HG02678 (cell line): ENCODE results near the gene SCP2.

ENCODE experiments used
- ATAC-seq: cut with Tn5 transposase; IDR thresholded peaks from one replicate; pipeline ENCODE4 v1.9.1; 2021; ENCODE audit warnings: mild to moderate bottlenecking, moderate library complexity; ENCODE audit not compliant: unreplicated experiment

Gene SCP2

DNA sequence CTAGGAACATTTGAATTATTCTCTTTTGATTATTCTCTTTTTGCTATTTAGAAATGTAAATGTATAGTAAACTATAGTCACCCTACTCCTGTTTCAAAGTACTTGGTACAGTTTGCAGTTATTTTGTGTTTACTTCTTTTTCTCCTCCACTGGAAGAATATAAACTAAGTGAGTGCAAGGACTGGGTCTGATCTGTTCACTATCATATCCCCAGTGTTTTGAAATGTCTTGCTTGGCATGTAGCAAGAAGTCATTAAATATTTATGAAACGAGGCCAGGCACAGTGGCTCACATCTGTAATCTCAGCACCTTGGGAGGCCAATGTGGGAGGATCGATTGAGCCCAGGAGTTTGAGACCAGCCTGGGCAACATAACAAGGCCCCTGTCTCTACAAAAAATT is 99.2 kb downstream of the SCP2 start:
- no peak for ATAC-seq

- no peak for ATAC-seq
Observed at GRCh38 chr1:53031732-53032131, 104.7 kb downstream of the SCP2 start.

DNA sequence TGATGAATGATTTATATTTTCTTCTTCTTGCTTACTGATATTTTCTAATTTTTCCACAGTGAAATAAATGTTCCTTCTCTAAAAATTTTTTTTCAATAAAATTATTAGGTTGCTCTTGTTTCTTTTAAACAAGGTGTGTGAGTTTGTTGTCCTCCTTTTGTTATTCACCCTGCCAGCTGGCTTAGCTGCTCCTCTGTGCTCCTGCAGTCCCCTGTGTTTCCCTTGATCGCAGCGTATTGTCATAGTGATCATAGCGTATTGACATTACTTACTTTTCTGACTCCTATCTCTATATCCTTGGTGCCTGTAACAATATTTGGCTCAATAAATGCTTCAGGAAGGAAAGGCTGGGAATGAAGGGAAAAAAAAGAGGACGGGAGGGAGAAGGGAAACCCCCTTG is 110.1 kb downstream of the SCP2 start:
- ATAC-seq = no peak

DNA sequence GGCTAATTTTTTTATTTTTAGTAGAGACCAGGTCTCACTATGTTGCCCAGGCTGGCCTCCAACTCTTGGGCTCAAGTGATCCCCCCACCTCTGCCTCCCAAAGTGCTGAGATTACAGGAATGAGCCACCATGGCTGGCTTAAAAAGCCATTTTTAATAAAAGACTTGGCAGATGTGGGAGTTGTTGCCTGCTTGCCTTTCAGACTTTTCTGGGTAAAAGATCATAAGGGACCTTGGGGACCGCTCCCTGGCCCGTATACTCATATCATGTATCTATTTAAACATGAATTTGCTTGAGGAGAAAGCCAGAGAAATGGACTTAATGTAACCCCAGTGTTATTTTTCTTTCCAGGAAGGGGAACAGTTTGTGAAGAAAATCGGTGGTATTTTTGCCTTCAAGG is 111.5 kb downstream of the SCP2 start:
- no peak for ATAC-seq

- ATAC-seq = no peak
Observed at GRCh38 chr1:53043271-53043670, 116.2 kb downstream of the SCP2 start.

DNA sequence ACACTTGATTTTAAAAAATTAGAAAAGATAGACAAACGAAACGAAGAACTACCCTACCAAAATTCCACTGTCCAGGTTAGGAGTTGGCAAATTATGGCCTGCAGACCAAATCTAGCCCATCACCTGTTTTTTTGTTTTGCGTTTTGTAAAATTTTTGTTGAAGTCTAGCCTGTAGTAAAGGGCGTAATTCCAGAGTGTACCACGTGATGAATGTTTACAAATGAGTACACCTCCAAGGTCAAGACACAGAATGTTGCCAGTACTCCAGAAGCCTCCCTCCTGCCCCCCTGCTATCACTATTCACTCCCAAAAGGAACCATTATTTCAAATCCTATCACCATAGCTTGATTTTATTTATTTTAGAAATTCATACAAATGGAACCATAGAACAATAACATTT is 117.8 kb downstream of the SCP2 start:
- no peak for ATAC-seq

DNA sequence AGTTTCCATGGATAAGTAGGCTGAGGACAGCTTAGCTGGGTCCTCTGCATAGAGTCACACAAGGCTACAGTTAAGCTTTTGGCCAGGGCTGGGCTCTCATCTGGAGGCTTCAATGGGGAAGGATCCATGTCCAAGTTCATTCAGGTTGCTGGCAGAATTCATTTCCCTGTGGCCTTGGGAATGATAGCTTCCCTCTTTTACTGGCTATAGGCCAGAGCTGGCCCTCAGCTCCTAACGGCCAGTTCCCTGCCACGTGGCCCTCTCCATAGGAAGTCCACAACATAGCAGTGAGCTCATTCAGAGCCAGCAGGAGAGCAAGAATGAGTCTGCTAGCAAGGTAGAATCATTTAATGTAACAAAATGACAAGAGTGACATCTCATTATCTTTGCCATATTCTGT is 119.9 kb downstream of the SCP2 start:
- ATAC-seq = no peak

- no peak for ATAC-seq
Observed at GRCh38 chr1:53047737-53048736, 121.0 kb downstream of the SCP2 start.

DNA sequence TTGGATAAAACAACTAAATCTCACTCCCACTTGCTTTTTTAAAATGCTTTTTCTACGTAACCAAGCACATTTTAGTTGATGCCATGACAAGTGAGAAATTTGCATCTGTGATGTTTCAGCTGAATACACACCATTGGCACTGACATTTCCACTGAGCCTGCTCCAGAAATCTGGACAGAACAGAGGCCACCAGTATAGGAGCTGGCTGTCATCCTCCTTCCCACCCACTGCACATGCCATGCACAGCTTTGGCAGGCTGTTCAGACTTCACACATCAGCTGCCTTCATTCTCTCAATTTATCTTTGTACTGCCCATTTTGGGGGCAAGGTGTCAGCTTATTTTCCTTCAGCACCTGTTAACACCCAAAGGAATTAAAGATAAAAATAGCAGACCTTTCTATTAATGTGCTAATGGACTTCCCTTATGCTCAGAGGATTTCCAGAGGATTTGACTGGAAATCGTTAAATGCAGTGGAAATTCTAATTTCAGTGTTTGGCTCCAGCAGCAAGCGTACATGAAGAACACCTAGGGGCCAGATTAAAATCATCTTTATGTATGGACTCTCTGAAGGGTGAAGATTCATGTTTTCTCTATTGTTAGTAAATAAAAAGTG is 122.0 kb downstream of the SCP2 start:
- ATAC-seq = no peak

GRCh38 chr1:53049574-53049967 is 122.5 kb downstream of the SCP2 start:
- no peak for ATAC-seq

- no peak for ATAC-seq
Observed at GRCh38 chr1:53050310-53050709, 123.2 kb downstream of the SCP2 start.

DNA sequence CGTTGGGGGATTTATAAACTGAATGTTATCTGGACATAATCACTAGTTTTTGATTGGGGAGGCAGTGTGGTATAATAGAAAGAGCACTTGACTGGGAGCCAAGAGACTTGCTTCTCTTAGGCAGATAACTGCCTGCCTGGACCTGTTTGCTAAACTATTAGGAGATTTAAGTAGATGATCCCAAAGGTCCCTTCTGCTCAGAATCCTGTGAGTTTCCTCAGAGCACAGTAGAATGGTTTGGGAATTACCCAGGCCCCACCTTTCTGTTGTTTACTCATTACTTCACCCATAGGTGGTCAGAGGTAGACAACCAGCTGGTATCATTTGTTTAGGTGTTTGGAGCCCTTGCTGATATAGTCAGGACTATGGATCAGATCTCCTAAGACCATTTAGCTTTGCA is 124.6 kb downstream of the SCP2 start:
- ATAC-seq = no peak

DNA sequence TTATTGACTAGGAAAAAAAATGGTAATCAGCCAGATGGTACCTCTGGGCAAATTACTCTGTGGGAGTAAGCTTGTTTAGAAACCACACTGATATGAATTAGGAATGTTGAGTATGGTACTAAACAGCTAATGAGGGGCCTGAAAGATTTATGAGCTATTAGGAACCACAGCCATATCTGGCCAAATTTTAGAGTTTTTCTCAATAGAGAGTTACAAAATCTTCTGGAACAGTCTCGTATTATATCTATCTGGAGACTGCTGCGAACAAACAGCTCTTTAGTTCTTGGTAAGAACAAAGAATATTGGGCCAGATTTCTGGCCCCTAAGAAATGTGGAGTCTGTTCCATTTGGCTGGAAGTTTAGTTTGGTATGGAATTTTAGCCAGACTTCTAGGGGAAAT is 130.1 kb downstream of the SCP2 start:
- ATAC-seq = no peak

DNA sequence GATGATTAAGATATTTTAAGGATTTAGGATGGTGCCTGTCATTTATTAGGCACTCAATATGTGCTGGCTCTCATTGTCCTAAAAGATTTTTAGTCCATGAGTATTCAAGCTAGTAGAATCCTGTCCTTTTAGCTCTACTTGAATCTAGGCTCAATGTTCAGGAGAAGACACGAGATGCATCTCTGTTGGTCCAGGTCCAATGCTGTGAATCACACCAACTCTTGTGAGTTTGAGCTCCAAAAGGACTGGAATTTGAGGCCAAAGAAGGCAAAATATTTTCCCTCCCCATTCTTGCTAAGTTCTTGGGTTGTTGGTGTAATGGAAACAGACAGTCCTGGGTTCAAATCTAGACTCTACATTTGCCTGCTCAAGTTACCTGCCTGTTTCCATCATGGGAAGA is 133.5 kb downstream of the SCP2 start:
- no peak for ATAC-seq

GRCh38 chr1:53061123-53061858 is 134.2 kb downstream of the SCP2 start:
- ATAC-seq = no peak

DNA sequence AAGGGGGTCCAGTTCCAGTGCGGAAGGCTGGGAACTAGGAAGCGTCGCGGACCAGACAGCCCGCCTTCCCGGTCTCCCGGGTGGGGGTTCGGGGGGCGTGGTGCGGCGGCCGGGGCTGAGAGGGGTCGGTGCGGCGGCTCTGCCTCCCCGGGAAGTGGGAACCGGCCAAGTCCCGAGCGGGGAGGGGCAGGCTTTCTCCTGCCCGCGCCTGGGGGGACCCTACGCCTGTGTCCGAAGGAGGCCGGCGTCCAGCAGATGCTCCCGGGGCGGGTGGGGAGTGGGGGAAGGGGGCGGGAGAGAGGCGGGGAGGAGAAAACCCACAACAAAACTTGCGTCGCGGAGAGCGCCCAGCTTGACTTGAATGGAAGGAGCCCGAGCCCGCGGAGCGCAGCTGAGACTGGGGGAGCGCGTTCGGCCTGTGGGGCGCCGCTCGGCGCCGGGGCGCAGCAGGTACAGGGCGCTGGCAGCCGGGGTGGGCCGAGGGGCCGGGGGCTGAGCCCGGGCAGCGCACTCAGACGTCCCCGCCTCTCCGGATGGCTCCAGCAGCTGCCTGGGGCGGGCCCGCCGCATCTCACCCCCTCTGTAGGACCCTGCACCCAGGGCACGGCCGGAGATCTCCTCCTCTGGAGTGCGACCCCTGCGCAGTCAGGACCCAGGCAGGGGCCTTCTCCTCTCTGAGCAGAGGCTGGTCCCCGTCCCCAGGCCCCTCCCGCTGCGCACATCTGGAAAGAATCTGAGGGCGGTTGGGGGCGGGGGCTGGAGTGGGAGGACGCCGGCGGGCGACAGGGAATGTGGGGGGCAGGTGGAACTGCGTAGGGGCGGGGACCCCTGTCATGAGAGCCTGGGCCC is 135.0 kb downstream of the SCP2 start, which contains the start of gene PODN:
Gene PODN, plus strand, starts transcription at position 355 of the 849 bp plus-strand sequence. CDS start 7,643 bp downstream, outside the sequence.
- ATAC-seq = no peak

DNA sequence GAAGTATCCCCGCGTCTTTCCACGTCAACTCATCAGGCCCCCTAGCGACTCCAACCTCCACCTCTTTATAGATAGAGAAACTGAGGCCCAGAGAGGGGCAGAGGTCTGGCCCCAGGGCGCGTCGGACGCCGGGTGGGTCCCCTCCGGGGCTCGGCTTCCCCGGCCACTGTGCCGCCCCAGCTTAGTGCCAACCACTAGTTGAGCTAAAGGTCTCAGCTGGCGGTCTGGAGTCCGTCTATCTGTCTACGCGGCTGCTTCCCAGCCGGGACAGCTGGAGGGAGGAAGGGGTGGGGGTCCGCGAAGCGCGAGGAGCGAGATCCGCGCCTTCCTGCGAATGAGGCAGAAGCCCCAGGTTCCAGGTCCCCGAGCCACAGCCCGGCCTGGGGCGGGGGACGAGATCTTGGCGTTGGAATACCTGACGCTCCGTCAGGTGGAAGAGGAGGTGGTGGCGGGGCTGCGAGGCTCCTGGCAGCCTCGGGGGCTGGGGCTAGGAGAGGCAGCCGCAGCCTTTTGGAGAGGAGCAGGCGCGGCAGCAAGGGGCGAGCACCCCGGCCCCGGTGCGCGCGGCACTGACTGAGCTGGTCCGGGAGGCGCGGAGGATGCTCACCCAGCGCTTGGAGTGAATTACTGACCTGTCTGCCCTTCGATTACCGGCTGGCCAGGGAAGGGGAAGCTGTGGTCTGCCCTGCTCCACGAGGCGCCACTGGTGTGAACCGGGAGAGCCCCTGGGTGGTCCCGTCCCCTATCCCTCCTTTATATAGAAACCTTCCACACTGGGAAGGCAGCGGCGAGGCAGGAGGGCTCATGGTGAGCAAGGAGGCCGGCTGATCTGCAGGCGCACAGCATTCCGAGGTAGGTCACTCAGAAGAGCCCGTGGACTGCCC is 135.9 kb downstream of the SCP2 start:
- ATAC-seq = no peak

GRCh38 chr1:53063744-53064515 is 136.9 kb downstream of the SCP2 start:
- ATAC-seq = no peak

DNA sequence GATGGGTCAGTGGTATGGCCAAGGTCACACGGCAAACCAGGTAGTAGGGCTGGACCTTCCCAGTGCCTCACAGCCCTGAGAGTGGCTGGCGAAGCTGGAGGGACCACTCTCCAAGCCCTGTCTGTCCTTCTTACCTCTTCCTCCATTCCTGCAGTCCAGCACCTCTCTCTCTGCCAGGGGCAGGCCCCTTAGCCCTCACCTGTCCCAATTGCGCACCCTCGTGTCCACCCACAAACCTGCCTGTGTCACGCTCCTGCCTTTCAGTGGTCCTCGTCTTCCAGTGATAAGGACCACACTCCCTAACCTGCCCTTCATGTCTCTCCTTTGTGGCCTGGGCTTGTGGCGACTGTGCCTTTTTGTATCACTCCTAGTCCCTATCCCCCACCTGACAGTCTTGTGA is 138.3 kb downstream of the SCP2 start:
- no peak for ATAC-seq
